Activated naive CD4-positive, alpha-beta T cell (primary cell): ENCODE results near the gene FARP1.

ENCODE experiments used
- DNase-seq, 4 experiments: peaks; one replicate each; lab custom pipeline; 2025; lab: John Stamatoyannopoulos, UW

Gene FARP1

DNA sequence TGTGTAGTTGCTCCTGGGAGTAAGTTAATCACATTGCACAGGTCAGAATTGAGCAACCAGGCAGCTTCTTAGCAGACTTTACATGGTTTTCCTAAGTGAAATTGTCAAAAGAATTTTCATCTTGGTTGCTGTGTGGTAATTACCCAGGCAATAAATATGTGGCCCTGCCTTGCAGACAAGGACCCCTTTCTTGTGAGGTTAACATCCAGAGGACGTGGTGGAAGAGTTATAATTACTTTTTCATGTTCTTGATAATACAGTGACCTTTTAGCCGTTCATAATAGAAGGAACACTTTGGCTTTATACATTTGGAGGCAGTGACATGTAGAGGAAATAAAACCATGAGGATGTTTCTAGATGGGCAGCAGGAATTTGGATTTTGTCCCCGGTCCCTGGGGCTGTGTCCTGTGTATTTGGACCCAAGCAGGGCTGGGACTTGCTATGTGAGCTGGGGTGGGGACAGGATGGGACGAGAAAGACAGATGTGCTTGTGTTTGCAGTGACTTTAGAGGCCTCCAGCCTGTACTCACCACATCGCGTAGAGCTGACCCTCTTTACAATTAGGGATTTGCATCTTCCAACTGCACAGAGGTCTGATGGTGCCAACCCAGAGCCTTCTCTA lies 277.8 kb downstream of the FARP1 start:
- DNase-seq = no peak

DNA sequence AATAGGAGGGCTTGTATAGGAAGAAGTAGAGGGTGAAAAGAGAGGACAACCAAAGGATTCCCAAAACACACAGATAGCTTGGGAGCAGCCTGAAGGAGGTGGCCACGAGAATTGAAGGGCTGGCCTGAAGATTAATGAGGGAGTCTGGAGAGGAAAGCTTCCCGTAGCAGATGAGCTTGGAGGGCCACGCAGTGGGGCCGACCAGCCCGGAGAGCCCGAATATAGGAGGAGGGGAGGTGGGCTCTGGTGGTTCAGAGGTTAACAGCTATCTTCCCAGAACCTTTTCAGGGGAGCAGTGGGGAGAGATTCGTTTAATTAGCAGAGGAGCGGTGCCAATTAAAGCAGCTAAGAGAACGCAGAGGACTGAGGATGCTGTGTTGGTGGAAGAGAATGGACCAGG lies 279.2 kb downstream of the FARP1 start:
- no peak for DNase-seq

DNA sequence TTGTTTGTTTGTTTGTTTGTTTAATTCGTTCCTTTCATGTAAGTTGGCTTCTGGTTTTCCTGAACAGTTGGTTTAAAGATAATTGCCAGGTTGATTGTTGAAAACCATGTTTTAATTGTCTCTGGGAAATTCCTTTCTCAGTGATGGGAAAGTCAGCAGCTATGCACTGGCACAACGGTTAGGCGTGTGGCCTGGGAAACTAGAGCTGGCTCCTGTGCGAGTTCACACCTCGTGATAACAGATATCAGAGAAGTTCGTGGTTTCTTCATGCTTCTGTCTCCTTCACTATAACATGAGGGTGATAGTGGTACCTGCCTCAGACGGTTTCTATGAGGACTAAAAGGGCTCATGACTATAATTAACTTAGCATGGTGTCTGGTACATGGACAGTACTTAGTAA lies 280.5 kb downstream of the FARP1 start:
- DNase-seq = no peak

DNA sequence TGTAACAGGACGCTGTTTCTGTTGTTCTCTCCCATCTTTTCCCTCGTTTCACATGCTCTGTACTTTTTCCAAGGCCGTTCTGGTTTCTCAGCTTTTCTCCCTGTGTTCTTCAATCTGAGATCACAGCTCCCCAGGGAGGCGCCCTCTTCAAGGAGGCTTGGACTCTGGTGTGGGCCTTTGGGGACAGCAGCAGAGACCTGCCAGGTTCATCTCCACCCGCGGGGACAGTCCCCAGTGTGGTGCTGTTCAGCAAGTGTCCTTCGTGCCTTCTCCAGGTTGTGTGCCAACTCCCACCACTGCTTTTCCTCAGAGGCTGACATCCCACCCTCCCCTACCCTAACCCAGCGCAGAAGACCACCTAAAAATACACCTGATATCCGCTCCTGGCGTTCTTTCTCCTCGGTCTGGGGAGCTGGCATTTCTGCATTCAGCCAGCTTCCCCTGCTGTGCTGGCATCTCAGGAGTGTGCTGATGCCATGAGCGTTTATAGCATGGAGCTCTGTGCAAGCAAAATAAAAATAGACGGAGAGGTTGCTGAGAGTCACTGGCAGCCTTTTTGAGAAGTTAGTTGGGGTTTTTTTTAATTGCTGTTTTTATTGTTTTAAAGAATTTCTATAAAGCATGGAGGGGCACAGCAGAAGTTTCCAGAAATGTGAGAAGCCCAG lies 284.6 kb downstream of the FARP1 start:
- no peak for DNase-seq

DNA sequence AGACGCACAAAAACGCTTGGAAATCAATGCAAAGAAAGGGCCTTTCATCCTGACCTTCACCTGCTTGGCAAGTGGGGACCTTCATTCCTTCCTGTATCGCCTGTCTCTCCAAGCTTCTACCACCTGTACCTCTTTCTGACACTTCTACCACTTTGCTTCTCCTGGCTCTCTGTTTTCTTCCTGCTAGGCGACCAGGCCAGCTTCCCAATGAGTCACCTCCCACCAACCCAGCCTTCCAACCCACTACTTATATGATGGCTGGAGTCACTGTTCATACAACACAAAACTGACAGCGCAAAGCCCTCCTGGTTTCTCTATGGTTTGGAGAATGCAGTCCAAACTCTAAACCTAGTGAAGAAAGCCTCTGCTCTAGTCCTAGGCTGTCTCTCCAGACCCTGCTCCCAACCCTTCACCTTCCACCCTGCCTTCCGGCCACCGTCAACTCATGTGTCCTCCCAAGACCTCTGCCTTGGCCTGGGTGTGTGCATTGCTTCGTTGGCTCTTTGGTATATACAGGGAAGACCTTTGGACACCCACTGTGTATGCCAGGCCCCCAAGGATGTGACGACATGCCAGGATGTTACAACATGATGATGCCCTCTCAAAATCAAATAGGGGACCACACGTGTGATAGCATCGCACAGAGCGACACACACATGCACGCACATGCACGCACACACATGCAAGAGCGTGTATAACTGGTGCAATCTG lies 285.5 kb downstream of the FARP1 start:
- DNase-seq = no peak

DNA sequence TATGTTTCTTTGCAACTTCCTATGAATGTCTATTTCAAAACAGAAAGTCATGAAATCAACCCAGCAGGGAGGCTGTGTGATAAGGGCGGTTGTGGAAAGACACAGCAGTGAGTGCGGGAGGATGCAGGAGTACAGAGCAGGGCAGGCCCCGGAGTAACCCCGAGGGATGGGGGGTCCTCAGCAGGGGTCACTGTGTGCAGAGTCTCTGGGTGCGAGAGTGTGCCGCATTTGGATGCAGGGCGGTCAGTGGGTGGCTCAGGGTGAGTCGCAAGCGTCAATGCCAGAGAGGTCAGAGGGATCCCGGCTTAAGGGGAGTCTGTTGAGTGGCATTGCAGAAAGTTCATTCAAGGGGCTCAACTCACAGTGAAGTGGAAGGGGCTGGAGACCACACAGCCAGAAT lies 286.2 kb downstream of the FARP1 start:
- DNase-seq = no peak

DNA sequence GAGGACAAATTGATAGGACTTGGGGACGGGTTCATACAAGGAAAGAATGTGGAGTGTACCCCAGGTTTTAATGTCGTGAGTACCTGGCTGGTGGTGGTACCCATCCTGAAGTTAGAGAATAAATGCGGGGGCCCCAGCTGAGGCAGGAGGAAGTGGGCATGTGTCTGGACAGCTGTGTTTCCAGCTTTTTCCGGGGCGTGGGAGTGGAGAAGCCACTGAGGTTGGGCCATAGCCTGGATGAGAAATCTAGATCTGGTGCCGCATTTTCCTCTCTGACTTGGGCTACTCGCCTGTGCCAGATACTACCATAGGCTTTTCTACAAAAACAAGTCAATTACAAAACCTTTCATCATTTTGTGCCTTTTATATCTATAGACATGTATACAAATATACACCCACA lies 286.6 kb downstream of the FARP1 start:
- DNase-seq = no peak

DNA sequence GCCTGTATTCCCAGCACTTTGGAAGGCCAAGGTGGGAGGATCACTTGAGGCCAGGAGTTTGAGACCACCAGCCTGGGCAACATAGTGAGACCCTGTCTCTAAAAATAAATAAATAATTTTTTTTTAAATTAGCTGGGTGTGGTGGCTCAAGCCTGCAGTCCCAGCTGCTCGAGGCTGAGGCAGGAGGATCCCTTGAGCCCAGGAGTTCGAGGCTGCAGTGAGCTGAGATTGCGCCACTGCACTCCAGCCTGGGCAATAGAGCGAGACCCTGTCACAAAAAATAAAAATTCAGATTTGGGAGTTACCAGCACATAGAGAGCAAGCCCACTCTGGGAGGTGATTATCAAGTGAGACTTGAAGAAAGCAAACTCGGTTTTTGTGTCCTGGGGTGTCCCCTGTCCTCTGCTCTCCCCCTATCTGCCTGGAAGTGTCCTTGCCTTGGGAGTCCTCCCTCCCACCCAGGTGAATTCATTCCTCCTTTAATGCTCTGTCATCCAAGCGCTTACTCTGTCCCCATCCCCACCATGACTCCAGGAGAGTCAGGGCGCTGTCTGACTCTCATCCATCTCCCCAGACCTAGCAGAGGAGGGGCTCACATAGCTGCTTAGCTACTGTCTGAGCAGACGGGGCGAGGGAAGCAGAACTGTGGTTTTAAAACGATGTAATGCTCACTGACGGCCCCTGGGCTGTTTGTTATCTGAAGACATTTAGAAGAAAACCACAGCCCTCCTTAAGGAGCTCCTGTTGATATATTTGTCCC lies 287.3 kb downstream of the FARP1 start:
- no peak for DNase-seq

DNA sequence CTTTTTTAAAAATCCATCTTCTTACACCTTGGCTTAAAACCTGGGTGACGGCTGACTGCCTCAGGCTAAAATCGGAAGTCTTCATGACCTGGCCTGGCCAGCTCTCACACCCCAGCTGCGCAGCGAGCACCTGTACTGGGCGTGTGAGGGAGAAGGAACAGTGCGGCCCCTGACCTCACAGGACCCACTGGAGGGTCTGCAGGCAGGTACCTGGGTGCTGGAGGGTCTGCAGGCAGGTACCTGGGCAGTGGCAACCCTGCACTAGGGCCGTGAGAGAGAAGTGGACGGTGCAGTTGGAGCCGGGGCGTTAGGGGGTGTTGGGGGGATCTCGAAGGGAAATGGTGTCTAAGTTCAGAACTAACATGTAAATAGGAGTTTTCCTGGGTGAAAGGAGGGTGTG lies 289.7 kb downstream of the FARP1 start:
- DNase-seq = no peak

DNA sequence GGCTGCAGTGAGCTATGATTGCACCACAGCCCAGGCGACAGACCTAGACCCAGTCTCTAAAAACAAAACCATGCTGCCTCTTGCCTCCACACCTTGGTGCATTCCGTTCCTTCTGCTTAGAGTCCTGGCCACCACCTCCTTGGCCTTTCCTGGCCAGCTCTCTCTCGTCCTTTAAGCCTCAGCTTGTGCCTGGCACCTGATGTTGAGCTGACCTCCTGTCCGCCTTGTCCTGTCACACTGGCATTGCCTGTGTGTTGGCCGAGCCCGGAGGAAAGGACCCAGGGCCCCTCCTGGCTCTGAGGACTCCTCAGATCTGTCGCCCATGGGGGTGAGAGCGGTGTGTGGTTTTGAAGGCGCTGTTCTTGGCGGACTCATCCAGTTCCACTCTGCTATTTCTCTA lies 290.8 kb downstream of the FARP1 start:
- DNase-seq = no peak

DNA sequence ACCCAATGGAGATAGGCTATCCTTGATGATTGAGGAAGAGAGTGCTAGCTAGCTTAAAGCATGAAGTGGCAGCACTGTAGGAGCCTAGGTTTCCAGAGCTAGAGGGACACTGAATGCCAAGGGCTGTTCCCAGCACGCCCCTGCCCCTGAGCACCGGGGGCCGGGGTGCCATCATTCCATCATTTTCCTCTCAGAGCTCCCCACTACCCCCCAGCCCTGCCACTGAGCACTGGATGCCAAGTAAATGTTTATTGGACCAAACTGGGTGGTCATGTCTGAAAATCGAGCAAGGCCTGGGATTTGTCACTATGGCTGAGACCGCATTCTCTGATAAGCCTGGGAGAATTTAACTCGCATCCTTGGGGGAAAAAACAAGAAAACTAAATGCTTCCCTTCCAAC lies 291.2 kb downstream of the FARP1 start:
- no peak for DNase-seq

DNA sequence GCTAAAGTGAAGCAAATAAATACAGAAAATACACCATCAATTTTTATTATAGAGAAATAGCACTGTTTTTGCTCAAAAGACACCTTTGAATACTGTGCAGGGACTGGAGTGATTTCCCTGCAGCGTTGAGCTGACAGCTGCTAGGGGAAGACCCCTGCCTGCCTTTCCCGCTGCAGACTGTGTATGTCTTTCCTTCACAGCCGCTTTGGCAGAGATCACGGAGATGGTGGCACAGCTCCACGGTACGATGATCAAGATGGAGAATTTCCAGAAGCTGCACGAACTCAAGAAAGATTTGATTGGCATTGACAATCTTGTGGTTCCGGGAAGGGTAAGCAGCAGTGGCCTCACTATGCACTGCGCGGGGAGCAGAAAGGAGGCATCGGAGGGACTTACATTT lies 292.5 kb downstream of the FARP1 start:
- no peak for DNase-seq

DNA sequence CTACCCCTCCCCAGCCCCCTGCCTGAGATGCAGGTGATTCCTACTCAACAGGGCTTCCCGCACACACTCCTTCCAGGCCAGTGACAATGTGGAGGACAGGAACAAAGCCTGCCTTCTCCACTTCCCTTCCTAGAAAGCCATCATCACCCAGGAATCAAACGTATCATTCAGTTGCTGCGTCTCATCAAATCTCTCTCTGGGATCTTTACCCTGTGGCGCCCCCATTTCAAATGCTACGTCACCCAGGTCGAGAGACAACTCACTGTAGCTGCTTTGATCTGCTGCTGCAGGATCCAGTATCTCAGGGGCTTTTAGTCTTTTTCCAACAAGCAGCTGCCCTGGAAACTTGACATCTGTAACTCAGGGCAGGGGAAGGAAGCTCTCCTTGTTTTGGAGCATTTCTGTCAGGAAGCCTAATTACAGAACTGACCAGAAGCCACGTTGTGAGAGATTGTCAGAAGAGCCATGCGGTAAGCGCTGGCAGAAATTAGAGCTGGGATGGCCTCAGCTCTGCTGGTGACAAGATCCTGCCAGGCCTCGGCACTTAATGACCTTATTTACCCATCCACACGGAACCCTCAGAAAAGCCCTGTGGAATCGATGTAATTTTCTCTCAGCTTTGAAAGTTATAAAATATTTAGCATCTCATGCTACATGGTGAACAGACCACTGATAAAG lies 293.5 kb downstream of the FARP1 start:
- no peak for DNase-seq

DNA sequence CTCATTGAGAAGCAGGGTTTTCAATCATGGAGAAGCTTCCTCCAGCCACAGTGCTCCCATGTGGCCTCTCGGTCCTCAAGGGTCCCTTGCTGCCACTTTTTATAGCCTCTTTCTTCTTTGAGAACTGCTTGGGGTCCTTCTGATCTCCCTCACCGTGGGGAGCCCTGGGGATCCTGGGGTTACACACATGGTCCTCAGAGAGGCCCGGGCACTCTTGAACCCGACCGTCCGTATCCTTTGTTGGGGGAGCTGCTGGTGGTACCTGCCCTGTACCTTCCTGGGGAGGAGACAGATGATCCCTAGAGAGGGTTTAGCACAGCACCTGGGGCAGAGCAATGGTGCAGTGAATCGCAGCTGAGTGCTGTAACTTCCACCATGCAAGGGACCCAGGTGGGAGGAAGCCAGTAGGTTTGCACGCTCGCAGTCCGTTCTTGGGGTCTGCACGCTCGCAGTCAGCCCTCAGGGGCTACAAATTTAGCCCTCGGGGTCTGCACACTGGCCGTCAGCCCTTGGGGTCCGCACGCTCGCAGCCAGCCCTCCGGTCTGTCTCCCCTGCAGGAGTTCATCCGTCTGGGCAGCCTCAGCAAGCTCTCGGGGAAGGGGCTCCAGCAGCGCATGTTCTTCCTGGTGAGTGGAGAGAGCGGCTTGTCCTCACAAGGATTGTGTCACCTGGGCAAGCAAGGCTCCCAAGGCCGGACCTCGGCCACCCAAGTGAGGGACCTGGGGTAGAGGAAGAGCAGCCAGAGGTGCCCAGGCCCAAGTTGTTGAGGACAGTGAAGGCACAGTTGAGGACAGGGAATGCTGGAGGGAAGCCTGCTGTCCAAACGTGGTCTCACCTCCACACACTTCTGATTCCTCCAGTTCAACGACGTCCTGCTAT lies 295.6 kb downstream of the FARP1 start:
- no peak for DNase-seq

DNA sequence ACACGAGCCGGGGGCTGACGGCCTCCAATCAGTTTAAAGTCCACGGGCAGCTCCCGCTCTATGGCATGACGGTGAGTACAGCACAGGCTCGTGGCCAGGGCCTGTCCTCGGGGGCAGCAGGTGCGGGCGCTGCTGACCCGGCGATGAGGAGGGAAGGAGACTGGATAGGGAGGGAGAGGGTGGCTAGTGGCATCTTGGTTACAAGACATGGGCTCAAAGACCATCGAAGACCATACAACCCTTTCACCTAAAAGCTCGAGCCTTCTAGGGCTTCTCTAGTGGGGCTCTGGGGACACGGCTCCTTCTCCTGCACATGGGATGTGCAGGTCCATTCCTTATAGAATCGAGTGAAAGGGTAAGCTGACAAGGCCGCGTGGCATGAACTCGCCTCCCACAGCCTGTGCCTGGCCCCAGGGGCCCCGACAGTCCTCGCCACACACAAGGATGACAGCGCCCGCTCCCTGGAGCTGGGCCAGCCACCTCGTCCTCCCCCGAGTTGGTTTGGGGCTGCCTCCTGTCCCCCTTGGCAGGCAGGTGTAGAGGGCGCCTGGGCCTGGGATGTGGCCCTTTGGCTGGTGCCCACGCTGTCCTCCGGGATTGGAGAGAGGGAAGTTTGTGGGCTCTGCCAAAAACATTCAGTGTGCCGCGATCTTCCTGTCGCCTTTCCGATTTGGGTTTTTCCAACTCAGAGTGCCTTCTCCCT lies 296.4 kb downstream of the FARP1 start:
- DNase-seq = no peak

DNA sequence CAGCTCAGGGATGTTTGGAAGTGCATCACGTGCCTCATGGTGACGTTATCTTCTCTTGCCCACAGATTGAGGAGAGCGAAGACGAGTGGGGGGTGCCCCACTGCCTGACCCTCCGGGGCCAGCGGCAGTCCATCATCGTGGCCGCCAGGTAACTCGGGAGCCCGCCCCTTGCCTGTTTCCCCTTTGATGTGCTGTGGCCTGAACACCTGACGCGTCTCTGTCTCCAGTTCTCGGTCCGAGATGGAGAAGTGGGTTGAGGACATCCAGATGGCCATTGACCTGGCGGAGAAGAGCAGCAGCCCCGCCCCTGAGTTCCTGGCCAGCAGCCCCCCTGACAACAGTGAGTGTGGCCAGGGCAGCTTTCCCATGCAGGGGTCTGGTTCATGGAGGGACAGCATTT lies 297.0 kb downstream of the FARP1 start:
- no peak for DNase-seq

DNA sequence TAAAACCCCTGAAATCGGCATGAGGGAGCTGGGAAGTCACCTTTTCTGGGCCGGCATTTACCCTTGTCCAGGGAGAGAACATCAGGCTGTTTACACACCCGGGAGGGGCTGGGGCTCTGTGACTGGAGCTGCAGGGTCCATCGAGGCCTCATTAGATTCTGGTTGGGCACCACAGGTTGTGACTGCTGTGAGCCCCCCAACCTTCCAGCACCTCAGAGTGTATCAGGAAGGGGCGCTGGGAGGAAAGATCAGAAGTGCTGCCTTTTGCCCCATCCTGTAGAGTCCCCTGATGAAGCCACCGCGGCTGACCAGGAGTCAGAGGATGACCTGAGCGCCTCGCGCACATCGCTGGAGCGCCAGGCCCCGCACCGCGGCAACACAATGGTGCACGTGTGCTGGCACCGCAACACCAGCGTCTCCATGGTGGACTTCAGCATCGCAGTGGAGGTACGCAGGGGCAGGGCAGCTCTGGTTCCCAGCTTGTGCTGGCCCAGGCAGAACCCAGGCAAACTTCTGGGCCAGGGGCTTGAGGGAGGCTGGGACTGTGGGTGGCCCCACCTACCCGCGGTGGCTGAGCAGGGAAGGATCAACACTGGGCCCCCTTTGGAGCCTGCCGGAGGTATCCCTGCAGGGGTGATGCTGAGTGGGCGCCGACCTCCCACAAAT lies 297.6 kb downstream of the FARP1 start:
- no peak for DNase-seq

DNA sequence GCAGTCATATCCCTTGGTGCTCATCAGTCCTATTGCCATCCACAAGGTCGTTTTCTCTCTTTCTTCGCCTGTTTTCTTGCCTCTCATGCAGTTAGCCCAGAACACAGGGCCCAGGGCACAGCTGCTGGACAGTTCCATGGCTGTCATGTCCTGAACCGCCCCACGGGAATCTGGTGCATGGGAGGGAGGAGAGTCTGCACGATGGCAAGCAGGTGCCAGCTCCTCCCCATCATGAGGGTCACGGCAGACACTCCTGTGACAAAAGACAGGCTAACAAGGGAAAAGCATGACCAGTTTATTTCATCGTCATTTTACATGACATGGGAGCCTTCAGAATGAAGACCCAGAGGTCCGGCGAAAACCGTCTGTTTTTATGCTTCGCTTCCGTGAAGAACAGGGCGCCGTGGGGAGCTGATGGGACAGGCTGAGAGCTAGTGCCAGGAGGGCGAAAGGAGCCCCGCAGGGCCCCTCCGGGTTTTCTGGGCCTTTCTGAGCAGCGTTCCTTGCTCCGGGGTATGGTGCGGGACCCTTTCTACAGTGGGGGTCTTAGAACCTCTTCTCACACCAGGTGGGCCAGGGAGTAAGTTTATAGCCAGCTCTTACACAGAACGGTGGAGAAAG lies 298.3 kb downstream of the FARP1 start:
- no peak for DNase-seq

DNA sequence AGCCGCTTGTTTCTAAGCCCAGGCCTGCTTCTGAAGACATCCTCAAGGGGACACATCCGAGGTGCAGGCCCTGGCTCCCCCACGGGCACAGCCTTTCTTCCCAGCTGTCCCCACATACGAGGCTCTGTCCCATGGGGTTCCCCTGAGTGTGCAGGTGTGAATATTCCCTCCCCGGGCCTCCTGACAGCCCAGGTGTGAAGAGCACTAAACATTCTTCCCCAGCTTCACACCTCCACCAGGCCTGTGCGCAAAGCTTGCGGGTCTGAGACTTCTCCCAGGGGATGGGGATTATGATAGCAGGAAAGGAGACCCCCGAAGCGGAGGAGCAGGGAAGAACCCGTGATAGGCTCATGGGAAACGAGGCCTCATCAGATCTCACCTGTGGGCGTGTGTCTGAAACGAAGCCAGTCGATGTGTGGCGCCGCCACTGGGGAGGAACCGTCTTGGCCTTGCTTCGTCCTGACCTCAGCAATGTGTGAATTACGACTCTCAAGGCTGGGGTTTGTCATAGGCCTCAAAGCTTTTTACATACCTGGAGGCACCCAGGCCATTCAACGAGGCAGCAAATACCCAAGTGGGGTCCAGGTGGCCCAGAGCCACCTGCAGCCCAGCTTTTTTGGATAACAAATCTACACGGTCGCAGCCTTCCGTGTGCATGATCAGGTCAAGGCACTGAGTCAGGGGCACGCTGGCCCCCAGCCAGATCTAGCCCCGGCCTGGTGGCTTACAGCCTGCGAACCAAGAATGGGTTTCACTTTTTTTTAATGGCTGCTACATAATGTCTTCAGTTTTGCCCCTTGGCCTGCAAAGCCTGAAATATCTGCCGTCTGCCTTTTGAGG lies 299.7 kb downstream of the FARP1 start:
- DNase-seq = no peak
